Subcutaneous adipose tissue (tissue), 4 donors: ENCODE results near the gene FANCF. TPM values are rescaled to one million over a fixed set of nuclear protein-coding genes. Genes with fewer than 3 reads are reported as not detected.

Experiments
- total RNA-seq, 4 donors: library from RNA; depleted of rRNA; stranded (reverse); fragments of >200 nt; gene quantifications; one replicate each; pipeline ENCODE4 v1.1.0, GENCODE V29; 2016
- TF ChIP-seq, protein P1 (sequence below): fragments of 450-650 bp; IDR thresholded peaks from one replicate; pipeline ENCODE4 v1.5.1; 2016; ENCODE audit warnings: low read depth, mild to moderate bottlenecking, control low read depth, antibody characterized with exemption, moderate library complexity

Gene FANCF
- total RNA-seq, 4 donors from 2014 or later: 2.3 to 4.8 (median 2.8) TPM

GRCh38 chr11:22603933-22604332 is 21.7 kb downstream of the FANCF start:
- TF ChIP-seq, protein P1, sequence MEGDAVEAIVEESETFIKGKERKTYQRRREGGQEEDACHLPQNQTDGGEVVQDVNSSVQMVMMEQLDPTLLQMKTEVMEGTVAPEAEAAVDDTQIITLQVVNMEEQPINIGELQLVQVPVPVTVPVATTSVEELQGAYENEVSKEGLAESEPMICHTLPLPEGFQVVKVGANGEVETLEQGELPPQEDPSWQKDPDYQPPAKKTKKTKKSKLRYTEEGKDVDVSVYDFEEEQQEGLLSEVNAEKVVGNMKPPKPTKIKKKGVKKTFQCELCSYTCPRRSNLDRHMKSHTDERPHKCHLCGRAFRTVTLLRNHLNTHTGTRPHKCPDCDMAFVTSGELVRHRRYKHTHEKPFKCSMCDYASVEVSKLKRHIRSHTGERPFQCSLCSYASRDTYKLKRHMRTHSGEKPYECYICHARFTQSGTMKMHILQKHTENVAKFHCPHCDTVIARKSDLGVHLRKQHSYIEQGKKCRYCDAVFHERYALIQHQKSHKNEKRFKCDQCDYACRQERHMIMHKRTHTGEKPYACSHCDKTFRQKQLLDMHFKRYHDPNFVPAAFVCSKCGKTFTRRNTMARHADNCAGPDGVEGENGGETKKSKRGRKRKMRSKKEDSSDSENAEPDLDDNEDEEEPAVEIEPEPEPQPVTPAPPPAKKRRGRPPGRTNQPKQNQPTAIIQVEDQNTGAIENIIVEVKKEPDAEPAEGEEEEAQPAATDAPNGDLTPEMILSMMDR: no peak

DNA sequence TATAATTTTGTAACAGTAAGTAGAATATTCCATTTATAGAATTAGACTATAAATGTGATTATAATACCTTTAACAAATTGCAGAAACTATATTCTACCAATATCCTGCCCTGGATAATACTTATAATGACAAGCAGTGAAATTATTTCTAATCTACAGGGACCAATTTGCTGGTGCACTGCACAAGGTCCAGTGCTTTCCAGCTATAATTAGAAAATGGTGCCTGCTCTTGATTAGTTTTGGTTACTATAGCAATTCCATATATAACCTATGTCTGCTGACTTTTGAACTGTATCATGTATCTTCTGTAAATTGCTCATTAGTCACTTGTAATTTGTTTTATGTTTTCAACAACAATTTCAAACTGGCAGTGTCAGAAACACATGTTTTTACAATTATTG is 23.1 kb downstream of the FANCF start:
- TF ChIP-seq, protein P1: no peak

- TF ChIP-seq, protein P1: no peak
Measured at GRCh38 chr11:22599458-22599857, 26.2 kb downstream of the FANCF start.

GRCh38 chr11:22597062-22597461 is 28.6 kb downstream of the FANCF start:
- TF ChIP-seq, protein P1: no peak

DNA sequence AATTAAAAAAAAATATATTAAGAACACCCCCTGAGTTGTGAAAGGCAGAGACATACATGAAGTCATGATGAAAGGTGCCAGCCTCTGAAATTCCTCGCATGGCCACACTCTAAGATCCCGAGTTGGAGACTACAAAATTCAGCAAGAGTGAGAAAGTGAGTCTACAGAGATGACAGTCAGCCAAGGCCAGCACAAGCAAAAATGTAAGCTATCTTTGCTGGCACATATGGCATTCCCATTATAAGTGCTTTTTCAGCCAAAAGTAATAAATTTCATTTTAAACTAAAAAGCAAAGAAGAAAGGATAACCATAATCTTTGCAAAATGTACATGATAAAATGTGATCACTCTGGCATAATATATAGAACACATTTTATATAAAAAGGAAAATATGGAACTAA is 40.6 kb downstream of the FANCF start:
- TF ChIP-seq, protein P1: no peak

DNA sequence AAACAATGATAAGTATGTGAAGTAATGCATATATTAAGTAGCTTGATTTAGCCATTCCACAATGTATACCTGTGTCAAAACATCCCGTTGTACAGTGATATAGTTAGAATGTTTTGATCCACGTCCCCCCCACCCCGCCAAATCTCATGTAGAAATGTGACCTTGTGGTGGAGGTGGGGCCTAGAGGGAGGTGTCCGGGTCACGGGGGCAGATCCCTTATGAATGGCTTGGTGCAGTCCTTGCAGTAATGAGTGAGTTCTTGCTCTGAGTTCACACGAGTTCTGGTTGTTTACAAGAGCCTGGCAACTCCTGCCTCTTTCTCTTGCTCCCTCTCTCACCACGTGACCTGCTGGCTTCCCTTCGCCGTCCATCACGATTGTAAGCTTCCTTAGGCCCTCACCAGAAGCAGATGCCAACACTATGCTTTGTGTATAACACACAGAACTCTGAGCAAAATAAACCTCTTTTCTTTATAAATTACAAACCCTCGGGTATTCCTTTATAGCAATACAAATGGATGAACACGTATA is 41.6 kb downstream of the FANCF start:
- TF ChIP-seq, protein P1: no peak

GRCh38 chr11:22582151-22582410 is 43.5 kb downstream of the FANCF start:
- TF ChIP-seq, protein P1: no peak
